ENCODE results near the gene PRKCH. TPM values are rescaled to one million over a fixed set of nuclear protein-coding genes. Genes with fewer than 3 reads are reported as not detected.

The PRKCH gene
- total RNA-seq, 1 donor from 2014 or later: 373 TPM

DNA sequence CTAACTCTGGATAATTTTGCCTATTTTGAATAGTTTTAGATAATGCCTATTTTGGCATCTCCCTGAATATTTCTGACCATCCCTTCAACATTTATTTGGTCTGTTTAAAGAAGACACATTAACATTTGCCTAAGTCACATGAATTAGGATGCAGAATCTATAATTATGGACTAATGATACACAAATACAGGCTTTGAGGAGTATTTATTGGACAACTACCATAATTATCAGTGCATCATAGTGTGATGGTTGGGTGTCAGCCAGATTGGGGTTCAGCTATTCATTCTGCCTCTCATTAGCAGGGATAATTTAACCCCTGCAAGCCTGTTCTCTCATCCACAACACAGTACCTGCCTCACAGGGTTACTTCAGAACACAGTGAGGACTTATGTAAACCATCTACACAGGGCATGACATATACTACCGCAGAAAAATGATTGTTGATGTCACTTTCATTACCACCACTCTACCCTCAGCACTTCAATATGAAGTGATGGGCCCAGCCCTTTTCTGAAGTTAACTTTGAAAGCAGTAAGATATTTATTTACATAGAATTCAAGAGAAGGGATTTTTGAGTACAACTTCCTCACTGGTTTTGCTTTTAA is 14.4 kb downstream of the PRKCH start:
- DNase-seq (ENCODE audit: low read depth in 2 of 2): no peak

DNA sequence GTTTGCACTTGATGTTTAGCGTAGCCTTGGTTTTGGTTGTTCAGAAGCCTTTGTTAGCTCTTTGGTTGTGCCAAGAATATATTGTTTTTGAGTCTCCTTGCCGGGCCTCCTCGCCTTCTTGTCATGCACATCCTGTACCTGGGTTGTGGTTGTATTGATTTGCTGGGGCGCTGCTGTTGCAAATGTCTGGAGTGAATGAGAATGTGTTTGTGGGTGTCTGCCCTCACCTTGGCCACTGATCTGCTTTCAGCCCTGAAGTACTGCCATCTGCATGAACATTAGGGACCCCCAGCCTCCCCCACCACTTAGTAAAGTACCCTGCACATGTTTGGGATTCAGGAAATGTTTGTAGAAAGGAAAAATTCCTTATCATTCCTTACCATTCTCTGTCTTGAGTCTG is 16.5 kb downstream of the PRKCH start:
- peak in 1 of 2 donors; percentile 71 for DNase-seq (ENCODE audit: low read depth in 2 of 2)

DNA sequence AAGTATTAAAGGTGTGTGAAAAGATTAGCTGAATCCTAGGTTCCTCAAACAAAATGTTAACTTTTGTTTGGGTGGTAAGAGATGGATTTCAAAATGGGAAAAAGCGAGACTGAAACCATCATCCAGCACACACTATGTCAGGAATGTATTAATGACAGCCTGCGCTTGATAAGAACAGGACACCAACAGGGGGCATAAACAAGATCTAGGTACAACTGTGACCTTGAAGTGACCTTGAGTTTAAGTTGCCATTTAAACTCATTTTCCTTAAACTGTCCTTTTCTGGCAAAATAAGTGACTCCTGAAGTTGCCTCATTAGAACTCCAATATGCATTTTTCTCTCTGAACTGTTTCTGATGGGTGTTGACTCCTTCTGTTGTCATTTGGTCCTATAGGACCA is 17.1 kb downstream of the PRKCH start:
- DNase-seq (ENCODE audit: low read depth in 2 of 2): no peak

DNA sequence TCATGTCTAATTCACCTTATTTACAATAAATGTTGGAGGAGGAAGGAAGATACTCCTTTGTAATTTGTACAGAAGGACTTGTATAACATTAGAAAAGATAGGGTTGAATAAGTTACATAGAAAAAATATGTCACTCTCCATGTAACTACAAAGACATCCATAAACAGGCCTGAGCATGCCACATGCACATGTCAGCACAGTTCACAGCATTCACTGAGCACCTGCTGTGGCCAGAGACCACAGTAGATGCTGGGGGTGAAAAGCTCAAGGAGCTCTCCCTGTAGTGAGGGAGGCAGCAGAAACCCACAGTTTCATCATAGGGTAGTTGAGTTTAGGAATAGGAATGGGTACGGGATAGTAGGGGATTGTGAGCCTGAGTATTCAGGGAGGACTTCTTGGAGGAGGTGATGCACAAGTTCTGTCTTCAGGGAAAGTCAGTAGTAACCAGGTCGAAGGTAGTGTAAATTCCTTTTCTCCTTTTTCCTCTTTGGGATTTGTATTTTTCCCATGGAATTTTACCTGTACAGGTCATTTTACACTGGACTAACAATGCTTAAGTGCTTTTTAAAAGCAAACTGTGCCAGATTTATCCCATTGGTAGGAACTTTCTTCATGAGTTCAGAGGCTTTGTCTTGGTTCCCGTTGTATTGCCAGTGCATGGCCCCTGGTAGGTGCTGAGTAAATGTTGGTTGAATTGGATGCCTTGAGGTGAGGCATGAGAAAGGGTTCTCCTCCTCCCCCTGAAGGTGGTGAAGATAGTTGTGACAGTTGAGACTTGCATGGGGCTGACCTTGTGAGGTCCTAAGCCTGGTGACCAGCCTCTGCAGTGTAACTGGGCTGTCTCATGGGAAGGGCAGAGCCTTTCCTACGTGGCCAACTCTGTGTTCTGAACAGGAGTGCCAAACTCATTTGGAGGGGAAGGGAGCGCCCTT is 20.2 kb downstream of the PRKCH start:
- DNase-seq (ENCODE audit: low read depth in 2 of 2): peak in 1 of 2 donors; percentile 28

DNA sequence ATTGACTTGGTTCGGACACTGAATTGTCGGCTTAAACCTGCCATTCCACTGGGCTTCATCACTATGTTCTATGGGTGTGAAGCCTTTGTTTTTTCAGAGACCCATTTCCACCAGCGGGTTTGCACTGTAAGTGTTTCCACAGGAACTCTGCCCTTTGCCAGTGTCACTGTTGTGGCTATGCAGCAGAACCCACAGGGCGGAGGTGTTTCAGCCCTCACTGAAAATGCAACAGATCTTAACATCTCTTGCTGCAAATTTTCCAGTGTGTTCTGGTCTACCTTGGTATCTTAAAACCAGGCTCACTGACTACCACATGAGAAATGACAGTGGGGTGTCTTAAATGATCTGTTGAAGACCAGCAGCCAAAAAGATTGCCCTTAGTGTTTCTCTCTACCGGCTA is 21.1 kb downstream of the PRKCH start:
- peak in 1 of 2 donors; percentile 92 for DNase-seq (ENCODE audit: low read depth in 2 of 2)

DNA sequence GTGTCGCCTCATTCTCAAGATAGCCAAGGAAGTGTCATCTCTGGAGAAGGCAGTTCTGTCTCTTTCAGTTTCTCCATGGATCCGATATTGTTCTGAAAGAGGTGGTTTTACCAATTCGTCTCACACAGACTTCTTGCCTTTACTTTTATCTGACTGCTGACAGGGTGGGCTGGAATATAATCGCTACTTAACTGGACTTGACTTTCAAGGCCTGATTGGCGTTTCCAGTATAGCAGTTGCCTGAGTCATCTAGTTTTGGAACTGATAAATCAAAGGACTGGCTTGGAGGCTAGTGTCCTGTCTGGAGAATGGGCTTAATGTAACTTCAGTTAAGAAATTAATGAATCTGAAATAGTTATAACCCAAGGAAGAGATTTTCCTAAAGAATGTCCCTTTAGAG is 21.6 kb downstream of the PRKCH start:
- DNase-seq (ENCODE audit: low read depth in 2 of 2): peak; percentile 44 to 66

DNA sequence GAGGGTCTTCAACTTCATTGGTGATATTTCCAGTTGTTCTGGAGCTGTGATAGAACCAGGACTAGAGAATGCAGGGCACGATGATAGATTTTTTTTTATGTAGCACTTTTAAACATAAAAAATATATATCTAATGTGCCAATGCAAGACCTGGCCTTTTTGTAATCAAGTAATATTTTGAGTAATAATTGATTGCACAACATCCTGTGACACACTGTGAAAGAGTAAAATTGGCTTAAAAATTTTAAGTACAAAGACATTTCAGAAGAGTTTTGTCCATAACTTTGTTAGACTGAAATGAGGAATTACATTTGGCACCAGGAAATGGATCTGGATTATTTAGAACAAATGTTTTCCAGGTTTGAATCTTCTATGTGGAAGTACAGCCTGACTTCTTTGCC is 22.1 kb downstream of the PRKCH start:
- DNase-seq (ENCODE audit: low read depth in 2 of 2): no peak

DNA sequence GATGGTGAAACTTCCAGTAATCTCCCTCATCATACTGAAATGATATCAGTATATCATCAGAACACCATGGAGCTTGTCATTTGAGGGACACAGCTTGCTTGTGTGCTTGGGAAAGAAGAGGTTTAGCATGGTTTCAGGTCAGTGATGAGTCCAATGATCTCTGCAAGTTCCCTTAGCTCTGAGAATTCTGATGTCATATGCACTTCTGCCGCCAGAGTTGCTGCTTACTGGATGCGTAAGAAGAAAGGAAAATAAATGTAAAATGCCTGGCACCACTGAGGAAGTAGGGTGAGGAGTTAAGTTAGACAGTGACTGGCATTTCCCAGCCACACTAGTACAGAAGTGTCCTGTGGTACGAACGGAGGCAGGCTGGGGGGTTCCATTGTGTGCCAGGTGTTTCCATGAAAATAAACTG is 22.6 kb downstream of the PRKCH start:
- peak; percentile 46 to 83 for DNase-seq (ENCODE audit: low read depth in 2 of 2)

DNA sequence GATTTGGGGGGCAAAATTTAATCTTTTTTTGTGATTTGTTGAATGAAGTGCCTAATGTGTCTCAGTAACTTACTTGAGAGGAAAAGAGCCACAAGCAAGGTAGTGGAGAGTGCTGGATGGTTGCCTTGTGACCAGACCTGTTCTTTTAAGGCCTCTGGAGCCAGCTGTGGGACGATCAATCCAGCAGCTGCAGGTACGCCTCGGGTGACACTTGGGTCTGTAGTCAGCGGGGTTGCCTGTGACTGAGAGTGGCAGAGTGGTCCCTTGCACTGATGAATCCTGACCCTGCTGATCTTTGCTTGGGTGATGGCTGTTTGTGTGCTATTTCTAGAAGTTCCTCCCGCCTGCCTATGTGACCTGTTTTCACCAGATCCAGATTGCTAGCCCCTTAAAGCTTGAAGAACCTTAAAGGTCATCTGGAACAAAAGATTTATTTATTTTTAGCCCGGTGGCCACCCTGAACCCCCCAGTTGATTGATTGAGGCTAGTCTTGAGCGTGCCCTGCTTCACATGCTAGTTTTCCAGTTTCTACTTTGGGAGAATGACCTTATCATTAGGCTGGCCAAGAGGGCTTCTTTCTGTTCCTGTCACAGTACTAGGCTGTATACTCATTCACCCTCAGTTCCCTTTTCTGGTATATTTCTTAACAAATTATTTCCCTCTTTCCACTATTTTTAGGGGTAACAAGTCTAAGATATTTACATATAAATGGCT is 23.2 kb downstream of the PRKCH start:
- peak in 1 of 2 donors; percentile 37 for DNase-seq (ENCODE audit: low read depth in 2 of 2)

DNA sequence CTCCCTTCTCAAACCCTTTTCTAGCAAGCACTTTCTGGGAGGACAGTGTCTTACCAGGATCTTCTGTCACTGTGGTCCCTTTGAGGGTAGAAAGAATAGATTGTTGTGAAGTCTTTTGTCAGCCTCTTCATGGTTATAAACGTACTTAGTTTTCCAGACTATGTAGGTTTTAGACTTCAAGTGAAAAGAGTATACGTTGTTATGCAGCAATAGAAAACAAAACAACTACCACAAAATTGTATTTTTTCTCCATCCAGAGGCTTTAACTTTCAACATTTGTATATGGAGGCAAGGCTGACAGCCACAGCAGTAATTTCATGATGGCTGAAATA is 23.7 kb downstream of the PRKCH start:
- DNase-seq (ENCODE audit: low read depth in 2 of 2): no peak

DNA sequence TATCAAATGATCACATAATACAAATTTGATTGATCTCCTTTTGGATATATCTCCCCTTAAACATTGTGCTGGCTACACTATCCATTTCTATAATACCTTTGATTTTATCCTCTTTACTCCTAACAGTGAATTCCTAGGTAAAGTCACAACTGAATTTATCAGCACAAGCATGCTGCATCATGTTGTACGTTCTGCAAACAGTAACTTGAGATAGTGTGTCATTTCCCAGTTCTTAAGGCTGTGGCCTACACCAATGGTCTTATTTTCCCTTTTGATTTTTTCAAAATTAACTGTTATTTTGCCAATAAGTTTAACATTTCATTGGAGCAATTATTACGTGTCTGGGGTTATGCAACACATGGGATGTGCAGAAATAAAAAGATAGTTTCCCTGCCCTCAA is 24.8 kb downstream of the PRKCH start:
- DNase-seq (ENCODE audit: low read depth in 2 of 2): no peak

DNA sequence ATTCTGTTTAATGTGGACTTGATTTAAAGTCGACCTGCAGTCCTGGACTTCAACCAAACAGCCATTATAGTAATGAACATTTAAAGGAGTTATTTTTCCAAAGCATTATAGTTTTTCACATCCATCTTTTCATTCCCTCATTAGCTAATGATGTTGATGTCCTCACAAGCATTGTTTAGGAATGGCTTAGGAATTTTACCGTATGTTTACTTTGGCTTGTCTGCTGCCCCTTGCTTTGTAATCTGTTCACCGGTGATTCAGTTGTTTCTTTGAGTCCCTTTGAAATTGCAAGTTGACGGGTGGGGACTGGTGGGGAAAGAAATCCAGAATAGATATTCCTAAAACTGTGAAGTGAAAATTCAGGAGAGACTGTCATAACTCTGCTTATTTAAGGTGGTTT is 25.4 kb downstream of the PRKCH start:
- DNase-seq (ENCODE audit: low read depth in 2 of 2): peak; percentile 42 to 80

DNA sequence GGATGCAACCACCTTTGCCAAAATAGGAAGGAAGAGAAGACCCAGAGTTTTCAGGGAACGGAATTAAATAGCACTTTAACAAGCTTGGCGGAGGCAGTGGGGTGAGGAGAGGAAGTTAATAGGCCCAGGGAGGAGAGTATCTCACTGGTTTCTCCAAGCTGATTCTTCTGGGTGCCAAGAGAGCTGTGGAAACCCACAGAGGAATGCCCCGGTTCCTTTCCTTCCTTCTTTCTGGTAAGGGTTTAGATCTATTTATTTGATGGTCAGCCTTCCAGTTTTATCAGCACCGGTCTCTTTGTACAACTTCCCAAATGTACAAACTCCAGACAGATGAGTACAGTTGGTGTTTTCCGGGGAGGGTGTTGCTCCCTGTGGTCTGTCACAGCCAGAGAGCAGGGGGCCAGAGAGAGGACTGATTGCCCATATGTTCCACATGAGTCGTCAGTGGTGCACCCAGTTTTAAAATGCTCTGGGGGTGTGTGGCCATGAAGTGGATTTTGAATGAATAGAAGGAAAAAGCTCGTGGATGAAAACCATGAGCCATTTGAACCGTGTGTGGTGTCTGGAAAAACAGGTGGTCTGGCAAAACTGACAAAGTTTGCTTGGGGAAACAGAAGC is 26.6 kb downstream of the PRKCH start:
- peak in 1 of 2 donors; percentile 24 for DNase-seq (ENCODE audit: low read depth in 2 of 2)

DNA sequence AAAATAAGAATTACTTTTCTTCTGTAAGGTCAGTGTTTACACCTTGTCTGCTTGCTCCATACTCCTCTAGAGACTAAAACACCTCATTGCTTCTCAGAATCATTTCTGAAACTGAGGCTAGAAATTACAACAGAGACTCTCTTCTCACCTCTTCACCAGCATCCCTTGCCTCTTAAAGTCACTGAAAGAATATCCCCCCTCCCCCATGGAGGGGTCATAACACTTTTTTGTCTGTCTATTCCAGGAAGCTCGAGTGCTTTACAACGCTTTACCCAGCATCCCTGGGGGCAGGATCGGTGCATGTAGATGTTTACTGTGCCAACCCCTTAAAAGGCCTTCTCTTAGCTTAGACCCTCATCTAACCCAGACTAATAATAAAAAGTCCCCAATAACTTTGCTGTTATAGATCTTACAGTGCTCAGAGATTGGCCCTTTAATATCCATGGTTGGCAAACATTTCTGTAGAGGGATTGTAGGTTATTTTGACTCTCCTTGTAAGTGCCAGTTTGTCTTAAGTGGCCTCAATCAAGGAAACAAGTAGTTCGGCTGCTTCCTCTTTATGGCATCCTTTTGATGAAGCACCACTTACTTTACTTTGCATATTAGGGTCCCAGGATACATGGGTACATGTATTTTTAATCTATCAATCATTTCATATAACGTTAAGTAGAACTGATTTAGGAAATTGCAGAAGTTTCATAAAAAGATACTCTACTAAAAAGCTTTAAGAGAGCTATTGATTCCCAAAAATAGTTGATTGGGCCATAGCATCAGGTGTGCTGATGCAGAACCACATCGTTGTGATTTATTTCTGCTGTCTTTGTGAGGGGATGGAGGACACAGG is 29.3 kb downstream of the PRKCH start:
- DNase-seq (ENCODE audit: low read depth in 2 of 2): no peak

DNA sequence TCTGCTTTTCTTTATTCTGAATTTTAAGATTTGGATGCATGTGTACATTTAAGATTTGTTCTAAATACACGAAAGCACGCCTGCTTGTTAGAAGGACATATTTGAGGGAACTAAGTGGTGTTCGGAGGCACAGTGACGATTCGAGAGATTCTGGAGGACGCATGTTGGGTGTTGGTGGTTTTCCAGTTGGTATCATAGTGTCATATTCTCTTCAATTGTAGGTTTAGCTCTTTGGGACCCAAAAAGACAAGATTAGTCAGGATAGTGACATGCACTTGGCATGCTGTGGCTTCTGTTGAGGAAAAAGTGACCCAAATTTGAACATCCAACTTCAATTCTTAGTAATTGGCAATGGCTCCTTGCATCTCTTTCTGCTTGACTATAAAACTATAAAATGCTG is 30.1 kb downstream of the PRKCH start:
- DNase-seq (ENCODE audit: low read depth in 2 of 2): no peak

DNA sequence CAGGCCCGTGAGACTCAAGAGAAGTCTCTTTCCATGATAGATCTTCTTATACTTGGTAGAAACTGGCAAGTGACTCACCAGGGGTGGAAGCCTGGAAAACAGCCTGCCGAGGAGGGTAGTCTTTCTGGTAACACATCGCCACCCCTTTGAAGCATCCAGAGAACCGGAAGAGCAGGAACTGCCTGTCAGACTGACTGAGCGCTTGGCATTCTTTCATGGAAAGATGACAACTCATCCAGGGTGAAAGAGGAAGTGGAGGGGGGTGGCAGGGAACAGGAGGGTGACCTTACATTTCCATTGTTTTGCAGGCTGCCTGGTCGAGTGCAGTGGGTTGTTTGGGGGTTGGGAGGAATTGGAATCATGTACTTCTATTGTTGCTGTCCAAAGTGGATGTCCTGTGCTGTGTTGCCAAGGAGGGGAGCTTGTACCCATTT is 34.5 kb downstream of the PRKCH start:
- peak; percentile 100 for DNase-seq (ENCODE audit: low read depth in 2 of 2)

DNA sequence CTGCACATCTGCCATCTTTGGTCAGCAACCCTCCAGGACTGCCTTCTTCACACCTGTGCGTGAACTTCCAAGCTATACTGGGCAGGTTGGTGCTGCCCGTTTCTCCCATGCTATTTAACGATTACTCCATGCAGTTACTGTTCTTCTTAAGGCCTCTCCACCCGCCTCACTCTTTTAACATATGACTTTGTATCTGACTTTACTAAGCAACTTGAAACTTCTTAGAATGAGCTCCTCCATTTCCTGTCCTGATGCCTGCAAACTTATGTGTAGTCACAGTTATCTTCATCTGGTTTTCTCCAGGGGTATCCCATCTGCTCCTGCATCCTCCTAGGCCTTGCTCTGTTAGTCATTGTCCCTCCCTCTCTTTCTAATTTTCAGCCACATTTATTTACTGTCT is 35.7 kb downstream of the PRKCH start:
- no peak for DNase-seq (ENCODE audit: low read depth in 2 of 2)

DNA sequence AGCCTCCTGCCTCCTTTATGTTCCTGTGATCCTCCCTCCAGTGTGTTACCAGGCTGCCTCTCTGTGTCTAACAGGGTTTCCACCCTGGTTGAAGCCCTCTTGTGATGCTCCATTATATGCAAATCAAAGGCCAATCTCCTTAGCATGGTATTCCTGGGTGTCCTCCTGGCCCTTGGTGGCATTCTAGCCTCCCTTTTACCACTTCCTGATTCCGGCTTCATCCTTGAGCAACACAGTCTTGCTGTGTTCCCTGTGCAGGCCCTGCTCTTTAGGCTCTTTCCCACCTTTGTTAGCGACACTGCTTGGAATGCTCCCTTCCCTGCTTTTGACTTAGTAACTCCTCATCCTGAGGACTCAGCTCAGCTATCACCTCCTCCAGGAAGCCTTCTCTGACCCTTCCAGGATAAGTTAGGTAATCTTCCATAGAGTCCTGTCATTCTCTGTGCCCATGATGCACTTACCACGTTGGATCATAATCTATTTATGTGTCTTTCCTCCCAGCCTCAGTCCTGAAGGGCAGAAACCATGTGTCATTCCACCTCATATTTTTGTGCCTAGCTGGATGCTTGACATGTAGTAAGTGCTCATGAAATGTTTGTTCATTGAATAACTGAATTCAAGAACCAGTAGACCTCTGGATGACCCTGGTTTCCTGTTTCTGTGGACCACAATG is 37.3 kb downstream of the PRKCH start:
- DNase-seq (ENCODE audit: low read depth in 2 of 2): no peak

DNA sequence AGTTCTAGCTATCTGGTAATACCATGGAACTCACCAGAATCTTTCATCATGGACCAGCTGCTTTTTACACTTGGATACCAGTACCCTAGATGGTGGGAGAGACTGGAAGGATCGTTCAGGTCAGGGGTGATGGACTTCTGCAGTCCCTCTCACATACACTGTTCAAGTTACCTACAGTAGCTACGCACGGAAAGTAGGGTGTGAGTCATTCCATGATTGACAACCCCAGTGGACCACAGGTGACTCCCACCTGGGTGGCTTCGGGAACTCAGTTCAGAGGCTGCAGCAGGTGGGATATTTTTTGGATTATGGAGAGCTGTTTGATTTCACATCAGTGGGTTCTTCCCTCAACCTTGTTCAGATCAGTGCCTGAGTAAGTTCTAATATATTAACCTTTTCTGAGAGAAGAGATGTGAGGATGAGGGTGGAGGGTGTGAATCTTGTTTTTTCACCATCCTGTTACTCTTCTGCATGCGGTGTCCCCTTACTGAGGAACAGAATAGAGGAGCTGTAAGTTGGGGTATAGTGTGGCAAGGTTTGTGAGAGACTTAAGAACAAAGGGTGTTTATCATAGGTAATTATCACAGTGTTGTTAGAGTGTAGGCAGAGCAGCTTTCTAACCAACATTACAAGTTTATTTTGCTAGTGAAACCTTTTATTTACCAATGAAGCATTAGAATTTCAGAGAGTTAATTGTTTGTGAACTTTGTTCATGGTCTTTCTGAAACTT is 39.6 kb downstream of the PRKCH start:
- DNase-seq (ENCODE audit: low read depth in 2 of 2): no peak

Measured in lung microvascular endothelial cell (primary cell).